ENCODE measurements around the gene XYLT2. TPM values are rescaled to one million over a fixed set of nuclear protein-coding genes. Genes with fewer than 3 reads are reported as not detected.

The XYLT2 gene
- total and polyA plus RNA-seq, 2 experiments from 2014 or later, result 14.2 to 44.9 TPM

- TF ChIP-seq, protein P1, sequence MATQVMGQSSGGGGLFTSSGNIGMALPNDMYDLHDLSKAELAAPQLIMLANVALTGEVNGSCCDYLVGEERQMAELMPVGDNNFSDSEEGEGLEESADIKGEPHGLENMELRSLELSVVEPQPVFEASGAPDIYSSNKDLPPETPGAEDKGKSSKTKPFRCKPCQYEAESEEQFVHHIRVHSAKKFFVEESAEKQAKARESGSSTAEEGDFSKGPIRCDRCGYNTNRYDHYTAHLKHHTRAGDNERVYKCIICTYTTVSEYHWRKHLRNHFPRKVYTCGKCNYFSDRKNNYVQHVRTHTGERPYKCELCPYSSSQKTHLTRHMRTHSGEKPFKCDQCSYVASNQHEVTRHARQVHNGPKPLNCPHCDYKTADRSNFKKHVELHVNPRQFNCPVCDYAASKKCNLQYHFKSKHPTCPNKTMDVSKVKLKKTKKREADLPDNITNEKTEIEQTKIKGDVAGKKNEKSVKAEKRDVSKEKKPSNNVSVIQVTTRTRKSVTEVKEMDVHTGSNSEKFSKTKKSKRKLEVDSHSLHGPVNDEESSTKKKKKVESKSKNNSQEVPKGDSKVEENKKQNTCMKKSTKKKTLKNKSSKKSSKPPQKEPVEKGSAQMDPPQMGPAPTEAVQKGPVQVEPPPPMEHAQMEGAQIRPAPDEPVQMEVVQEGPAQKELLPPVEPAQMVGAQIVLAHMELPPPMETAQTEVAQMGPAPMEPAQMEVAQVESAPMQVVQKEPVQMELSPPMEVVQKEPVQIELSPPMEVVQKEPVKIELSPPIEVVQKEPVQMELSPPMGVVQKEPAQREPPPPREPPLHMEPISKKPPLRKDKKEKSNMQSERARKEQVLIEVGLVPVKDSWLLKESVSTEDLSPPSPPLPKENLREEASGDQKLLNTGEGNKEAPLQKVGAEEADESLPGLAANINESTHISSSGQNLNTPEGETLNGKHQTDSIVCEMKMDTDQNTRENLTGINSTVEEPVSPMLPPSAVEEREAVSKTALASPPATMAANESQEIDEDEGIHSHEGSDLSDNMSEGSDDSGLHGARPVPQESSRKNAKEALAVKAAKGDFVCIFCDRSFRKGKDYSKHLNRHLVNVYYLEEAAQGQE (IDR thresholded peaks at IDR 0.05; ENCODE audit: unreplicated experiment), result no peak
- TF ChIP-seq ETS1 (IDR thresholded peaks at IDR 0.05) (no peak), JUNB (IDR thresholded peaks at IDR 0.05; ENCODE audit: unreplicated experiment) (no peak)
Observed at GRCh38 chr17:50337956-50338355, 8.0 kb upstream of the XYLT2 start (continued).

- TF ChIP-seq ZNF114 (CRISPR knock-in tag; IDR thresholded peaks at IDR 0.05), result no peak
- TF ChIP-seq NANOG (IDR thresholded peaks at IDR 0.05; ENCODE audit: borderline replicate concordance), result no peak
- TF ChIP-seq JUNB (IDR thresholded peaks at IDR 0.05; ENCODE audit: unreplicated experiment), result no peak
- no peak for TF ChIP-seq ZNF331 (CRISPR knock-in tag; IDR thresholded peaks at IDR 0.05; ENCODE audit: low read depth)
- TF ChIP-seq, protein P1 (IDR thresholded peaks at IDR 0.05; ENCODE audit: unreplicated experiment), result no peak
- Mint-ChIP-seq H3K27ac (no peak overlapping the region), H3K27me3 (ENCODE audit: insufficient read depth, low read depth, poor library complexity) (peaks cover 1% of the 10 kb centered on the region), H3K36me3 (ENCODE audit: low read depth) (no peaks in the 10 kb centered on the region), H3K4me1 (peaks cover 1% of the 10 kb centered on the region; the same call in 1 of the 3 replicates), H3K4me3 (no peak overlapping the region), H3K9me3 (peaks cover 13% of the 10 kb centered on the region; the same call in 2 of the 3 replicates)
- H3K4me3 ChIP-seq, result no peak overlapping the region
- DNase-seq (ENCODE audit: low spot score), result no peak
- H3K27ac ChIP-seq (ENCODE audit: low read depth), result no peak overlapping the region
- no peaks in the 10 kb centered on the region for H3K4me1 ChIP-seq (ENCODE audit: insufficient read depth)
- H3F3A ChIP-seq (replicated peaks; ENCODE audit: low read depth), result no peaks in the 10 kb centered on the region
- no peaks in the 10 kb centered on the region for H3K9me2 ChIP-seq (ENCODE audit: insufficient read depth)
- H3K36me3 ChIP-seq (ENCODE audit: insufficient read depth), result no peaks in the 10 kb centered on the region
- no peak overlapping the region for H2AFZ ChIP-seq
- no peak overlapping the region for H3K4me2 ChIP-seq
- H4K20me1 ChIP-seq (replicated peaks; ENCODE audit: insufficient read depth), result no peaks in the 10 kb centered on the region
- H3K79me2 ChIP-seq (replicated peaks; ENCODE audit: insufficient read depth), result no peaks in the 10 kb centered on the region
- no peak for ATAC-seq
- no peaks in the 10 kb centered on the region for H3K27me3 ChIP-seq (ENCODE audit: insufficient read depth)
Observed at GRCh38 chr17:50338645-50339044, 7.3 kb upstream of the XYLT2 start.
